Measurements from ENCODE around the gene NR0B2.

NR0B2 gene

GRCh38 chr1:26945728-26946127 is 32.0 kb upstream of the NR0B2 start:
- no peak for TF ChIP-seq CTCF (IDR thresholded peaks at IDR 0.05)

GRCh38 chr1:26945138-26945537 is 31.4 kb upstream of the NR0B2 start:
- no peak for TF ChIP-seq CTCF (IDR thresholded peaks at IDR 0.05)

DNA sequence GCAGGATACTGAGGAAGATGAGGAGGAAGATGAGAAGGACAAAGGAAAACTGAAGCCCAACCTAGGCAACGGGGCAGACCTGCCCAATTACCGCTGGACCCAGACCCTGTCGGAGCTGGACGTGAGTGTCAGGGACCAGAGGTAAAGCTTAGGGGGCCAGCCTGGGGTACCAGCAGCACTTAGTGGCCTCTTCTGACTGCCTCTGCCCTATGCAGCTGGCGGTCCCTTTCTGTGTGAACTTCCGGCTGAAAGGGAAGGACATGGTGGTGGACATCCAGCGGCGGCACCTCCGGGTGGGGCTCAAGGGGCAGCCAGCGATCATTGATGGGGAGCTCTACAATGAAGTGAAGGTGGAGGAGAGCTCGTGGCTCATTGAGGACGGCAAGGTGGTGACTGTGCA is 28.9 kb upstream of the NR0B2 start:
- TF ChIP-seq CTCF (IDR thresholded peaks at IDR 0.05): no peak

DNA sequence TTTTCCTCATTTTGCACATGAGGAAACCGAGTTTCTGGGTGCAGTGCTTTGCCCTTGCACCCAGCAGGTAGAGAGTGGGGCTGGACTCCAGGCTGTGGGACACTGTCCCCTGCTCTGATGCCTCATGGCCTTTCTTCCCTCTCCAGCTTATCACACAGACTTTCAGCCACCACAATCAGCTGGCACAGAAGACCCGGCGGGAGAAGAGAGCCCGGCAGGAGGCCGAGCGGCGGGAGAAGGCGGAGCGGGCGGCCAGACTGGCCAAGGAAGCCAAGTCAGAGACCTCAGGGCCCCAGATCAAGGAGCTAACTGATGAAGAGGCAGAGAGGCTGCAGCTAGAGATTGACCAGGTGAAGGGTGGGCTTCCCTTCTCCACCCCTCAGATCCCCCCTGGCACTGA is 27.5 kb upstream of the NR0B2 start:
- TF ChIP-seq CTCF (IDR thresholded peaks at IDR 0.05): no peak

- TF ChIP-seq CTCF (IDR thresholded peaks at IDR 0.05): no peak
Measured at GRCh38 chr1:26938659-26939025, 24.9 kb upstream of the NR0B2 start.

GRCh38 chr1:26938004-26938658 is 24.4 kb upstream of the NR0B2 start:
- TF ChIP-seq CTCF (IDR thresholded peaks at IDR 0.05): no peak

DNA sequence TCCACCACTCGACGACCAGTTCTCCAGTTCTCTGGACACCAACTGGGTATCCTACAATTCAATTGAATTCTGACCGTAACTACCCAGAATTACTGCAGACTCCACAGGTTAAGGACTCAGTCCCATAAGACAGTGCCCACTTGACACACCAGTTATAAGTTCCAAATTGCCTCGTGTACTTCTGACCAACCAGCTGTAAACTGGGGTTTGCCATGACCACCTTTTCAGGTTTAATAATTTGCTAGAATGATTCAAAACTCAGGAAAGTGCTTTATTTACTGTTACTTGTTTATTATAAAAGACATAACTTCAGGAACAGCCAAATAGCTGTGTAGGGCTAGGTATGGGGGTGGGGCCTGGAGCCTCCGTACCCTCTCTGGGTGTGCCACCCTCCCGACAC is 23.0 kb upstream of the NR0B2 start:
- no peak for TF ChIP-seq CTCF (IDR thresholded peaks at IDR 0.05)

DNA sequence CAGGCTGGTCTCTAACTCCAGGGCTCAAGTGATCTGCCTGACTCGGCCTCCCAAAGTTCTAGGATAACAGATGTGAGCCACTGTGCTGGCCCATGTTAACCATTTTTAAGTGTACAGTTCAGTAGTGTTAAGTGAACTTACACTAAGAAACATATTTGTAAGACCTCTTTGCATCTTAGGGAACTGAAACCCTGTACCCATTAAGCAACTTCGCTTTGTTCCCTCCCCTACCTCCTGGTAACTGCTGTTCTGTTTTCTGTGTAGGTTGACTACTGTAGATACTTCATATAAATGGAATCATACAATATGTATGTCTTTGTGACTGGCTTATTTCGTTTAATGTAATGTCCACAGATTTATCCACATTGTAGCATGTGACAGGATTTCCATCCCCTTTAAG is 18.8 kb upstream of the NR0B2 start:
- TF ChIP-seq CTCF (IDR thresholded peaks at IDR 0.05): no peak
